Esophagus muscularis mucosa (tissue), 4 donors: ENCODE data around the gene GRK5. TPM values are rescaled to one million over a fixed set of nuclear protein-coding genes. Genes with fewer than 3 reads are reported as not detected.

Experiments
- DNase-seq: peaks from one replicate; pipeline ENCODE4 v3.0.0-alpha.2; 2017; ENCODE audit errors: extremely low spot score
- H3K27ac ChIP-seq, 4 donors: fragments of 200-600 bp; sonication (generic); replicated peaks in 1 of 4; 1 replicate in 3 of 4; 2 replicates in 1 of 4; pipeline ENCODE4 v1.5.1; 2016 to 2019; ENCODE audit warnings: mild to moderate bottlenecking in 1 of 4
- H3K27me3 ChIP-seq, 4 donors: fragments of 200-600 bp; sonication (generic); one replicate each; pipeline versions ENCODE4 v1.5.1 to v1.6.0; 2016 to 2019
- H3K36me3 ChIP-seq, 4 donors: fragments of 200-600 bp; sonication (generic); one replicate each; pipeline ENCODE4 v1.5.1; 2016 to 2019
- H3K4me1 ChIP-seq, 4 donors: fragments of 200-600 bp; sonication (generic); one replicate each; pipeline ENCODE4 v1.5.1; 2016 to 2019
- H3K4me3 ChIP-seq, 4 donors: fragments of 200-600 bp; sonication (generic); 1 replicate in 2 of 4; 2 replicates in 2 of 4; pipeline ENCODE4 v1.5.1; 2016 to 2019; ENCODE audit warnings: mild to moderate bottlenecking in 4 of 4, moderate library complexity in 1 of 4
- H3K9me3 ChIP-seq, 4 donors: fragments of 200-600 bp; sonication (generic); 1 replicate in 3 of 4; 2 replicates in 1 of 4; pipeline ENCODE4 v1.5.1; 2016 to 2019
- CTCF ChIP-seq, 3 experiments: fragments of 200-600 bp in 2 of 3; fragments of 450-650 bp in 1 of 3; sonication (generic) in 2 of 3; IDR thresholded peaks; one replicate each; pipeline ENCODE4 v1.5.1; 2017 to 2019; ENCODE audit warnings: antibody characterized with exemption in 3 of 3, mild to moderate bottlenecking in 2 of 3, moderate library complexity in 1 of 3
- EP300 ChIP-seq: sonication (generic); formaldehyde crosslinking; IDR thresholded peaks from one replicate; pipeline ENCODE4 v1.6.1; 2017; ENCODE audit warnings: antibody characterized with exemption
- POLR2A ChIP-seq: fragments of 450-650 bp; IDR thresholded peaks from one replicate; pipeline ENCODE4 v1.6.1; 2017; ENCODE audit warnings: antibody characterized with exemption, moderate library complexity, mild to moderate bottlenecking, low read depth
- POLR2AphosphoS5 ChIP-seq, 2 donors: sonication (generic); formaldehyde crosslinking; IDR thresholded peaks; one replicate each; pipeline ENCODE4 v1.6.1; 2017; ENCODE audit warnings: antibody characterized with exemption in 2 of 2
- WGBS: methylation state at CpG from one replicate; pipeline ENCODE4 v1.1.5; 2018; 5-methylcytosine and 5-hydroxymethylcytosine counted together
- intact Hi-C: fragments of 100-400 bp; cut with DNase I; formaldehyde crosslinking; loops from one replicate; pipeline ENCODE4 v1.15.1; 2023
- total RNA-seq, 4 donors: library from RNA; depleted of rRNA; stranded (reverse); fragments of >200 nt; gene quantifications; one replicate each; pipeline versions ENCODE4 v1.1.0 to v1.2.1, GENCODE V29; 2016

The GRK5 gene
- total RNA-seq, 4 donors from 2014 or later, result 39.6 to 64.4 (median 50.7) TPM

- TF ChIP-seq EP300, result no peak
- TF ChIP-seq POLR2A, result no peak
- TF ChIP-seq POLR2AphosphoS5 (IDR thresholded peaks at IDR 0.05), result no peak
- TF ChIP-seq CTCF (IDR thresholded peaks at IDR 0.05), result no peak
- no peaks in the 10 kb centered on the region for H3K4me1 ChIP-seq
- no peak overlapping the region for H3K27ac ChIP-seq
- no peaks in the 10 kb centered on the region for H3K27me3 ChIP-seq
- 92% methylated on average over 23 of the region's 23 CpGs for WGBS
- H3K9me3 ChIP-seq, result no peaks in the 10 kb centered on the region
- DNase-seq, result no peak
- intact Hi-C loops, result no loop called here
- peaks cover 14 to 73% (median 59%) of the 10 kb centered on the region in 4 donors for H3K36me3 ChIP-seq
- no peak overlapping the region for H3K4me3 ChIP-seq
Measured at GRCh38 chr10:119455609-119456434, 248.5 kb downstream of the GRK5 start.

GRCh38 chr10:119456435-119456810 lies 249.1 kb downstream of the GRK5 start:
- 88% methylated on average over 5 of the region's 7 CpGs for WGBS
- Histone ChIP-seq H3K4me1 (no peaks in the 10 kb centered on the region), H3K4me3 (no peak overlapping the region), H3K27me3 (no peaks in the 10 kb centered on the region), H3K9me3 (no peaks in the 10 kb centered on the region), H3K27ac (no peak overlapping the region), H3K36me3 (peaks cover 14 to 67% (median 58%) of the 10 kb centered on the region in 4 donors)
- TF ChIP-seq POLR2A (no peak), CTCF (IDR thresholded peaks at IDR 0.05) (no peak), POLR2AphosphoS5 (IDR thresholded peaks at IDR 0.05) (no peak)
- intact Hi-C loops, result no loop called here
- DNase-seq, result no peak

- TF ChIP-seq POLR2A, result no peak
- no peak for TF ChIP-seq EP300
- no peak for TF ChIP-seq POLR2AphosphoS5 (IDR thresholded peaks at IDR 0.05)
- no peak for TF ChIP-seq CTCF (IDR thresholded peaks at IDR 0.05)
- Histone ChIP-seq H3K4me1 (no peaks in the 10 kb centered on the region), H3K4me3 (no peak overlapping the region), H3K27me3 (no peaks in the 10 kb centered on the region), H3K9me3 (no peaks in the 10 kb centered on the region), H3K36me3 (peaks cover 10 to 50% (median 42%) of the 10 kb centered on the region in 4 donors), H3K27ac (no peak overlapping the region)
- no peak for DNase-seq
- 88% methylated on average over 25 of the region's 28 CpGs for WGBS
- intact Hi-C loops, result no loop called here
Measured at GRCh38 chr10:119457966-119458766, 250.8 kb downstream of the GRK5 start.

- 88% methylated on average over 11 of the region's 17 CpGs for WGBS
- no peak for DNase-seq
- H3K4me3 ChIP-seq, result no peak overlapping the region
- intact Hi-C loops, result no loop called here
- H3K9me3 ChIP-seq, result no peaks in the 10 kb centered on the region
- no peak for TF ChIP-seq POLR2AphosphoS5 (IDR thresholded peaks at IDR 0.05)
- H3K4me1 ChIP-seq, result no peaks in the 10 kb centered on the region
- no peak overlapping the region for H3K27ac ChIP-seq
- no peaks in the 10 kb centered on the region for H3K27me3 ChIP-seq
- peaks cover 0 to 33% (median 25%) of the 10 kb centered on the region in 4 donors for H3K36me3 ChIP-seq
Measured at GRCh38 chr10:119459681-119460340, 252.4 kb downstream of the GRK5 start.
